Hypothalamus (tissue), 51 donors: ENCODE data around the gene SAMD8.
A peak's percentile ranks its signal among the peaks of the same experiment; 100 is the strongest.

ENCODE experiments used
- DNase-seq, 51 donors: peaks; one replicate each; lab custom pipeline; 2025; lab: John Stamatoyannopoulos, UW

Gene SAMD8

GRCh38 chr10:75084834-75085384 lies 26.5 kb upstream of the SAMD8 start:
- DNase-seq, result no peak

- DNase-seq, result no peak
Observed at GRCh38 chr10:75086278-75086934, 25.1 kb upstream of the SAMD8 start.

- no peak for DNase-seq
Observed at GRCh38 chr10:75088640-75089039, 22.8 kb upstream of the SAMD8 start.

- DNase-seq, result no peak
Observed at GRCh38 chr10:75089634-75090033, 21.8 kb upstream of the SAMD8 start.

- DNase-seq, result no peak
Observed at GRCh38 chr10:75091146-75091545, 20.3 kb upstream of the SAMD8 start.

GRCh38 chr10:75094465-75094864 lies 17.0 kb upstream of the SAMD8 start:
- no peak for DNase-seq

GRCh38 chr10:75095631-75096030 lies 15.8 kb upstream of the SAMD8 start:
- no peak for DNase-seq

GRCh38 chr10:75096749-75097148 lies 14.7 kb upstream of the SAMD8 start:
- DNase-seq, result no peak

GRCh38 chr10:75097666-75098285 lies 13.7 kb upstream of the SAMD8 start:
- no peak for DNase-seq

- no peak for DNase-seq
Observed at GRCh38 chr10:75098902-75099673, 12.4 kb upstream of the SAMD8 start.

- peak in 50 of 51 donors; percentile 14 to 85 (median 58) for DNase-seq
Observed at GRCh38 chr10:75099952-75100763, 11.3 kb upstream of the SAMD8 start.

GRCh38 chr10:75100764-75101291 lies 10.6 kb upstream of the SAMD8 start:
- no peak for DNase-seq

GRCh38 chr10:75101416-75102251 lies 9.8 kb upstream of the SAMD8 start:
- DNase-seq, result no peak

- DNase-seq, result no peak
Observed at GRCh38 chr10:75102830-75103673, 8.4 kb upstream of the SAMD8 start.

- DNase-seq, result no peak
Observed at GRCh38 chr10:75103881-75104686, 7.4 kb upstream of the SAMD8 start.

- no peak for DNase-seq
Observed at GRCh38 chr10:75104842-75105241, 6.6 kb upstream of the SAMD8 start.

GRCh38 chr10:75105576-75106197 lies 5.8 kb upstream of the SAMD8 start:
- no peak for DNase-seq
